SJSA1 (cell line): ENCODE measurements around the gene TBC1D10A. TPM values are rescaled to one million over a fixed set of nuclear protein-coding genes. Genes with fewer than 3 reads are reported as not detected.

ENCODE experiments used
- DNase-seq, 2 experiments: peaks; one replicate each; pipeline ENCODE4 v3.0.0-alpha.2; 2015 to 2020; ENCODE audit warnings: low spot score in 2 of 2, low read depth in 1 of 2
- H3K27ac ChIP-seq: fragments of 250-450 bp; sonication (Bioruptor Pico); 2 replicates; pipeline ENCODE4 v1.5.1; 2020; ENCODE audit warnings: mild to moderate bottlenecking, moderate library complexity
- H3K27me3 ChIP-seq: fragments of 250-450 bp; sonication (Bioruptor Pico); replicated peaks from 2 replicates; pipeline ENCODE4 v1.5.1; 2020; ENCODE audit warnings: mild to moderate bottlenecking, moderate library complexity
- H3K36me3 ChIP-seq: fragments of 250-450 bp; sonication (Bioruptor Pico); 2 replicates; pipeline ENCODE4 v1.5.1; 2020; ENCODE audit warnings: mild to moderate bottlenecking
- H3K4me1 ChIP-seq: fragments of 250-450 bp; sonication (Bioruptor Pico); replicated peaks from 2 replicates; pipeline ENCODE4 v1.6.1; 2021; ENCODE audit warnings: mild to moderate bottlenecking
- H3K4me3 ChIP-seq: fragments of 250-450 bp; sonication (Bioruptor Pico); 2 replicates; pipeline ENCODE4 v1.5.1; 2020; ENCODE audit warnings: mild to moderate bottlenecking
- H3K9me3 ChIP-seq: fragments of 250-450 bp; sonication (Bioruptor Pico); replicated peaks from 2 replicates; pipeline ENCODE4 v1.5.1; 2020; ENCODE audit warnings: mild to moderate bottlenecking
- total RNA-seq: library from RNA; depleted of rRNA; stranded (reverse); fragments of >200 nt; shearing (Covaris generic); gene quantifications from 2 replicates; pipeline ENCODE4 v1.2.3, GENCODE V29; 2014

TBC1D10A gene
- total RNA-seq, 1 experiment from 2014 or later, result 17.4 TPM

GRCh38 chr22:30307041-30307574 is 19.6 kb downstream of the TBC1D10A start:
- DNase-seq, result no peak
- Histone ChIP-seq H3K4me3 (no peak overlapping the region), H3K27ac (no peak overlapping the region), H3K27me3 (no peaks in the 10 kb centered on the region), H3K4me1 (peaks cover 21% of the 10 kb centered on the region), H3K9me3 (no peaks in the 10 kb centered on the region), H3K36me3 (peaks cover 23% of the 10 kb centered on the region)

- no peaks in the 10 kb centered on the region for H3K27me3 ChIP-seq
- H3K4me3 ChIP-seq, result no peak overlapping the region
- H3K27ac ChIP-seq, result no peak overlapping the region
- H3K9me3 ChIP-seq, result no peaks in the 10 kb centered on the region
- peaks cover 23% of the 10 kb centered on the region for H3K36me3 ChIP-seq
- DNase-seq, result no peak
- peaks cover 18% of the 10 kb centered on the region for H3K4me1 ChIP-seq
These were observed 20.1 kb downstream of the TBC1D10A start for GRCh38 chr22:30306627-30307011.

DNA sequence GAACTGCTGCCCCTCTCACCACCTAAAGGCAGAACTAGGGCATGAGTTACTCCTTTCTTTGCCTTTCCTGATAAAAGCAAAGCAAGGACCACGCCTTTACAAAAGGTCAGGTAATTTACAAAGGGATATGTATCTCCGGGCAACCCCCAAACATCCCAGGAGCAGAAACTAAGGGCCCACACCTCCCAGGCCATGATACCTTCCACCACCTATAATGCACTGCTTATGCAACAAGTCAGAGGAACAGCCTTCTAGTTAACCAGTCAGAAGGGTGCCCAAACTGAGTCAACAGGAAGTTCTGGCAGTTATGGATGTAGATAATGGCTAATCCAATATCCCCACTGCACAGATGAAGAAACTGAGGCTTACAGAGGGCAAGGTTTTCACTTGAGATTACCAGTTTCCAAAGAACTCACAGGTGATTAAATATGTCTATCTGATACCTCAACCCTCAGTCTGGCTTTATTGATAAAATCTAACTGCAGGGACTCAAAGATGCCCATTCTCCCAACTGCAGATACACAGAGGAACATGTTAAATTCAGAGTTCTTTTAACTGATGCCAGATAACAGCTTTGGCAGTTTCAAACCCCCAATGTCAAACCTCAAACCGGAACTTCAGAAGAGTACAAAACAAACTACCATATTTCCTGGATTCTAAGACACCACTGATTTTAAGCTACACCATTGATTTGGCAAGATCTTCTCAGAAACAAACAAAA is 20.7 kb downstream of the TBC1D10A start:
- no peaks in the 10 kb centered on the region for H3K27me3 ChIP-seq
- no peaks in the 10 kb centered on the region for H3K9me3 ChIP-seq
- peaks cover 13% of the 10 kb centered on the region for H3K4me1 ChIP-seq
- peaks cover 27% of the 10 kb centered on the region for H3K36me3 ChIP-seq
- no peak overlapping the region for H3K4me3 ChIP-seq
- no peak for DNase-seq
- H3K27ac ChIP-seq, result no peak overlapping the region

- no peaks in the 10 kb centered on the region for H3K27me3 ChIP-seq
- DNase-seq, result no peak
- no peak overlapping the region for H3K4me3 ChIP-seq
- H3K4me1 ChIP-seq, result peaks cover 12% of the 10 kb centered on the region
- H3K9me3 ChIP-seq, result no peaks in the 10 kb centered on the region
- H3K36me3 ChIP-seq, result peaks cover 32% of the 10 kb centered on the region
- H3K27ac ChIP-seq, result no peak overlapping the region
These were observed 21.2 kb downstream of the TBC1D10A start for GRCh38 chr22:30305519-30305905.

- no peaks in the 10 kb centered on the region for H3K9me3 ChIP-seq
- no peaks in the 10 kb centered on the region for H3K27me3 ChIP-seq
- DNase-seq, result no peak
- H3K4me1 ChIP-seq, result peaks cover 12% of the 10 kb centered on the region
- no peak overlapping the region for H3K4me3 ChIP-seq
- H3K36me3 ChIP-seq, result peaks cover 38% of the 10 kb centered on the region
- no peak overlapping the region for H3K27ac ChIP-seq
These were observed 22.1 kb downstream of the TBC1D10A start for GRCh38 chr22:30304495-30305244.

- DNase-seq, result no peak
- peaks cover 12% of the 10 kb centered on the region for H3K4me1 ChIP-seq
- H3K4me3 ChIP-seq, result no peak overlapping the region
- H3K36me3 ChIP-seq, result peaks cover 57% of the 10 kb centered on the region
- H3K9me3 ChIP-seq, result no peaks in the 10 kb centered on the region
- no peak overlapping the region for H3K27ac ChIP-seq
- H3K27me3 ChIP-seq, result no peaks in the 10 kb centered on the region
These were observed 24.0 kb downstream of the TBC1D10A start for GRCh38 chr22:30302810-30303138.

DNA sequence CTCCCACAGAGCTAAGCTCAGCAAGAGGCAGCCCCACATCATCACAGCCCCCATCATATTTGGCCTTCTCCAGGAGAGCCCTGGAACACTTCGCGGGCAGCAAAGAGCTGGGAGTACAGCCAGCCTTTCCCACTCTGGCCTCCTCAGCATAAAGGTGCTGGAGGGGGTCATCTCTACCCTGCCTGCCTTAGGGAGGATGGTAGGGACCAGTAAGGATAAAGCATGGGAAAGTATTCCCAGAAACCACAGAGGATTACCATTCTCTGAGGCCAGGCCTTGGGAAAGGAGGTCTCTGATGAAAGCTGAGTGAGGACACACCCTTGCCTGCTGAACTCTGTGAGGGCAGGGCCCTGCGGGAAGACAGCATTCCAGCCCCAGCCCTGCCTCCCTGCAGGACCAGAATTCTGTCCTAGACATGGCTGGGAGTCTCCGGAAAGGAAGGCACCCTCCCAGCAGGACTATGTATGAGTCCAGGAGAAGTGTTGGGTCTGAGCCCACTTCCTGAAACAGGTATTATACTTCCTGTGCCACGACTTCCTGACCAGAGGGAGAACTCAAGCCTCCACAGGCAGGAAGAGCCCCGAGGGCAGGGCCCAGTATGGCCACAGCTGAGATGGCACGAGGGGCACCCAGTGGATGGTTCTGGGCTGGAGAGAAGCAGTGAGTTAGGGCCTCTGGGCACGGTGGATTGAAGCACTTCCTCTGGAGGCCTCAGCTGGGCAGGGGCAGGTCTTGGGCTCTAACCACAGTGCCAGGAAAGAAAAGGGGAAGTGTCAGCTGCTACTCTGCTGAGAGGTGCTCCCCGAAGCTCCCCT is 24.5 kb downstream of the TBC1D10A start:
- no peak for DNase-seq
- H3K36me3 ChIP-seq, result peaks cover 63% of the 10 kb centered on the region

DNA sequence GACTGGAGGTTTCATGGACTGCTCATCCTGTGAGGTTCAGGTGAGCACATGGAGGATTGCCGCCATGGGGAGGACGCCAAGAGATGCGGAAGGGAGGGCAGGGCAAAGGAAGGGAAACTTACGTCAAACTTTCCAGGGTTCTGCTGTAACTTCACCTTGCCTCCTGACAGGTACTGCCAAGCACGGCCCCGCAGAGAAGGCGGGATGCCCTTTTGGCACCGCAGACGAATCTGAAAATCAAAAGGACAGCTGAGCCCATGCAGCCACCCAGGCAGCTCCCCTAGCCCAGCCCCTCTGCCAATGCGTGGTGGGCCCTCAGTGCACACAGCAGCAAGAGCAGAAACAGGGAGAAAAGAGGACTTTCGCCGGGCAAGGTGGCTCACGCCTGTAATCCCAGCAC is 27.4 kb downstream of the TBC1D10A start:
- Histone ChIP-seq H3K4me3 (no peak overlapping the region), H3K27ac (no peak overlapping the region), H3K9me3 (no peaks in the 10 kb centered on the region), H3K36me3 (peaks cover 82% of the 10 kb centered on the region), H3K27me3 (no peaks in the 10 kb centered on the region), H3K4me1 (peaks cover 7% of the 10 kb centered on the region)
- no peak for DNase-seq

More for the DNA sequence above, 24.5 kb downstream of the TBC1D10A start:
- Histone ChIP-seq H3K27ac (no peak overlapping the region), H3K27me3 (no peaks in the 10 kb centered on the region), H3K4me1 (peaks cover 12% of the 10 kb centered on the region), H3K9me3 (no peaks in the 10 kb centered on the region), H3K4me3 (no peak overlapping the region)

- Histone ChIP-seq H3K27ac (no peak overlapping the region), H3K36me3 (peaks cover 82% of the 10 kb centered on the region), H3K4me3 (no peak overlapping the region), H3K4me1 (peaks cover 7% of the 10 kb centered on the region), H3K27me3 (no peaks in the 10 kb centered on the region), H3K9me3 (no peaks in the 10 kb centered on the region)
- no peak for DNase-seq
These were observed 28.6 kb downstream of the TBC1D10A start for GRCh38 chr22:30297991-30298701.

DNA sequence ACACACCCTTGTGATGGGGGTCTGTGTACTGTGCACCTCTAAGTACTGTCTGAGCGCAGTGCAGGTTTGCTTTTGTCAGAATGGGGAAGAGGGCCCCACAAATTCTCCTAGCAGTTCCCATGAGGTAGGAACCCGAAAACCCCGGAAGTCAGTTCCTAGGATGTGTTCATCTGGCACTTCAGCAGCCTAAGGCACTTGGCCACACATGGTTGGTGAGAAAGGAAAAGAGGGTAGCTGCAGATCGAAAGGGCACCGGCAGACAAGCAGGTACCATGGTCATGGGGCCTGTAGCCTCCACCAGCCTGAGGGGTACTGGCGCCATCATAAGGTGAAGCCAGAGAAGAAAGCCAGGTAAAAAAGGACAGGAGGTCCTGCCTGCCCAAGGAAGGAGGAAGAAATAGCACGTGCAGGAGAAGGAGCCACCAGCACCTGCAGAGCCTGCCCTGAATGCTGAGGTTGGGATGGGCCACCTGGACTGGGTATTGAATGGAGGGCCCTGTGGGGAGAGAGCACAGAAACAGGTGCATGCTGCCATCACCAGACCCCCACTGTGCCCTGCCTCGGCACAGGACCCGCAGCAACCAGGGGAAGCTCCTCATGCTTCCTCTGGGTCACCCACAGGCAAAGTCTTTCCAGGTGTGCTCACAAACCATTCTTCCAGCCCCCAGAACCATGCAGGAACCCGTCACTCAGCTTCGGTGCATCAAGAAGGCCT is 29.3 kb downstream of the TBC1D10A start:
- H3K27me3 ChIP-seq, result no peaks in the 10 kb centered on the region
- DNase-seq, result no peak
- peaks cover 82% of the 10 kb centered on the region for H3K36me3 ChIP-seq
- no peak overlapping the region for H3K27ac ChIP-seq
- no peak overlapping the region for H3K4me3 ChIP-seq
- H3K9me3 ChIP-seq, result no peaks in the 10 kb centered on the region
- H3K4me1 ChIP-seq, result peaks cover 5% of the 10 kb centered on the region

DNA sequence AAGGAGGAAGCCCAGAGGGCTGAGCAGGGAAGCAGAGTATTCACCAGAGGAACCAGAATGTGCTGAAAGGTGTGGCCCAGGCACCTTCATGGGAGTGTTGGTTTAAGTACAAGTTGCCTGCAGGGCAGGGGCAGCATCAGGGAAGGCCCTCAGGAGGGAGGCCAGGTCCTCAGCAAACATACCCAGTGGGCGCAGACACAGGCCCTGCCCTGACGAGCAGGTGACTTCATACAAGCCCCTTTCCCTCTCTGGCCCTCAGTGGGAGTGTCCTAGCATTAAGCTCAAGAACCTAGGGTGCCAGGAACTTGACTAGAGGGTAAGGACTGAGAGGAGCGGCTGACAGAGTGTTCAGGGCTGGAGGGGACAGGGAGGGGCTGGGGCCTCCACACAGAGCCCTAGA is 29.9 kb downstream of the TBC1D10A start:
- H3K36me3 ChIP-seq, result peaks cover 85% of the 10 kb centered on the region
- no peak overlapping the region for H3K27ac ChIP-seq
- no peak overlapping the region for H3K4me3 ChIP-seq
- no peaks in the 10 kb centered on the region for H3K9me3 ChIP-seq
- DNase-seq, result no peak
- no peaks in the 10 kb centered on the region for H3K27me3 ChIP-seq
- no peaks in the 10 kb centered on the region for H3K4me1 ChIP-seq

- Histone ChIP-seq H3K4me3 (no peak overlapping the region), H3K27me3 (no peaks in the 10 kb centered on the region), H3K9me3 (no peaks in the 10 kb centered on the region), H3K4me1 (peaks cover 4% of the 10 kb centered on the region), H3K27ac (no peak overlapping the region), H3K36me3 (peaks cover 89% of the 10 kb centered on the region)
- DNase-seq, result no peak
These were observed 30.4 kb downstream of the TBC1D10A start for GRCh38 chr22:30296324-30296723.

GRCh38 chr22:30295576-30295975 is 31.2 kb downstream of the TBC1D10A start:
- no peak for DNase-seq
- peaks cover 84% of the 10 kb centered on the region for H3K36me3 ChIP-seq
- peaks cover 11% of the 10 kb centered on the region for H3K4me1 ChIP-seq
- H3K27me3 ChIP-seq, result no peaks in the 10 kb centered on the region
- H3K27ac ChIP-seq, result no peak overlapping the region
- H3K4me3 ChIP-seq, result no peak overlapping the region
- no peaks in the 10 kb centered on the region for H3K9me3 ChIP-seq
